GM18909 (cell line): ENCODE results near the gene PDP2.
"Not testable (repeated sequence)": the region's sequence is repeated elsewhere in the genome, so short reads cannot be mapped to it uniquely, and the experiment has no call there.

Experiments used
- ATAC-seq: cut with Tn5 transposase; IDR thresholded peaks from one replicate; pipeline ENCODE4 v1.9.1; 2021; ENCODE audit warnings: mild to moderate bottlenecking; ENCODE audit not compliant: unreplicated experiment, poor library complexity

Gene PDP2

GRCh38 chr16:66881964-66882508, 1.7 kb downstream of the PDP2 start:
- ATAC-seq, result no peak

DNA sequence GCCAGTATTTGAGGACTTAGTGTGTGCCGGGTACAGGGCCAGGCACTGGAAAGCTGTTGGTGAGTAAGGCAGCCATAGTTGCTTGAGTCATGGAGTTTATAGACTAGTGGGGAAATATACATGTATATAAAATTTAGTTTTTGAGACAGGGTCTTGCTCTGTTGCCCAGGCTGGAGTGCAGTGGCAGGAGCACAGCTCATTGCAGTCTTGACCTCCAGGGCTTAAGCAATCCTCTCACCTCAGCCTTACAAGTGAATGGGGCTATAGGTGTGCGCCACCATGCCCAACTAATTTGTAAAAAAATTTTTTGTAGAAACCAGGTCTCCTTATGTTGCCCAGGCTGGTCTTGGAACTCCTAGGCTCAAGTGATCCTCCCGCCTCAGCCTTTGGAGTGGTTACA, 2.4 kb downstream of the PDP2 start:
- ATAC-seq, result no peak

- ATAC-seq, result no peak
These were observed 5.2 kb downstream of the PDP2 start for GRCh38 chr16:66885491-66885890.

DNA sequence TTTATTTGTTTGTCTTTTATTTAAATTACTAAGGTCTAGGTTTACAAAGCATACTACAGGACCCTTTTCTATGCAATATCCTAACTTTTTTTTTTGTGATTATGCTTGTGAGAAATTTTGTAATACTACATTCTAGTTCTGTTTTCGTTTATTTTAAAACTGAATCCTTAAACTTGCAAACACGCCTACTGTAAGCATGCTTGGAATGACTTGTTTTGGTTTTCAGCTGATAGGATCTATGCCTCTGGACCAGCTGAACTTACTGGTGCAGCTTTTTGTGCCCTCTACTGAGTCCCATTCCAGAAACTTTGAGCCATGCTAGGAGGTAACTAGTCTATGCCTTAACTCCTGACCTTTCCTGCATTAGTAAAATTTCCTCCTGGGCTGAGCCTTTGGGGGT, 6.0 kb downstream of the PDP2 start:
- ATAC-seq, result no peak

DNA sequence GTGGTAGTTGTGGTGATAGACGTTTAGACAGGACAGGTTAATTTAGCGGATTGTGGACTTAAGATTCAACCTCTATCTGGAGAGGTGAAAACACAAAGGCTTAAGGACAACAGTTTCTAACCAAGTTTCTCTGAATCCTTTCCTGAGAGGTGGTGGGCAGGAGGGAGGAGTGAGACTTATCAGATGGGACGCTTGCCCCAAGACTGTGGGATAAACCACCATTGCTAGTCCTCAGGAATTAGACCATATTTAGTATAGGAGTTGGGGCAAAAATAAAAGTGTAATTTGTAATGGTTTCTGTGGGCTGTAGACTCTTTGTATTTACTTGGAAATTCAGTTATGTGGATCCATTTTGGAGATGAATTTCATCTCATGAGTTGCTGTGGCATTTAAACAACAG, 6.6 kb downstream of the PDP2 start:
- no peak for ATAC-seq

DNA sequence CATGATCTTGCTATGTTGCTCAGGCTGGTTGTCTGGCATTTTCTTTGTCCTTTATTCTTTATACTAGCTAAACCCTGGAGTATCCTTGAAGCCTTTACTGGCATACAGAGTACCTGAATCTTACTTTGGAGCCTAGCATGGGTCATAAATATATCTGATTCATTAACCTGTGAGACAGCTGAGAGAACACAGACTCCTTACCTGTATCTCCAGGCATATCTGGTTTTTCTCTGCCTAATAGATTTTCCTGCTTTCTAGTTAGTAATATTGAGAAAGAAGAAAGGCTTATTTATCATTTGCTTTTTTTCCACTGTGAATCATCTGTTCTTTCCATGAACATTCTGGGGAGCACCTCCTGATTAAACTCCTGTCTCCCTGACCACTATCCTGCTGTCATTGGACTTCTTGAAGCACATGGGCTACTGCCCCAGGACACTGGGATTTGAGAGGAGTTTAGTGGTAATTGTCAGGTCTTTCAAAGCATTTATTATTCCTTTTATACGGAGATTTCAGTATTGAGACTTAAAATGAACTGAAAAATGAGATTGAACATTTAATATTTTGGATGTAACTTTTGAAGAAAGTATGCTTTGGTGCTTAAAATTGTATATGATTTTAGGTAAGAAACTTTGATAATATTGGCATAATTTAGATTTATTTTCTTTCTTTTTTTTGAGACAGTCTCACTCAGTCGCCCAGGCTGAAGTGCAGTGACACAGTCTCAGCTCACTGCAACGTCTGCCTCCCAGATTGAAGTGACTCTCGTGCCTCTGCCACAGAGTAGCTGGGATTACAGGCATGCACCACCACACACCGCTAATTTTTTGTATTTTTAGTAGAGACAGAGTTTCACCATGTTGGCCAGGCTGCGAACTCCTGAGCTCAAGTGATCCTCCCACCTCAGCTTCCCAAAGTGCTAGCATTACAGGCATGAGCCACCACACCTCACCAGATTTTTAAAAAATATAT, 8.6 kb downstream of the PDP2 start:
- ATAC-seq, result no peak

DNA sequence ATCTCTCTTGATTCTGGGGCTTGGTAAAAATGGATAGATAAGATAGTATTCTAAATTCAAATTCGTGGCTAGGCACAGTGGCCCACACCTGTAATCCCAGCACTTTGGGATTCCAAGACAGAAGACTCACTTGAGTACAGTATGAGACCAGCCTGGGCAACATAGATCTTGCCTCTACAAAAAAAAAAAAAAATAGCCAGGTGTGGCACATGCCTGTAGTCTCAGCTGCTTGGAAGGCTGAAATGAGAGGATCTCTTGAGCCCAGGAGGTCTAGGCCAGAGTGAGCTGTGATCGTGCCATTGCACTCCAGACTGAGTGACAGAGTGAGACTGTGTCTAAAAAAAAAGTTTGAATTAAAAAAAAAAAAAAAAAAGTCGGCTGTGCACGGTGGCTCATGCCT, 9.3 kb downstream of the PDP2 start:
- ATAC-seq, result no peak

- no peak for ATAC-seq
These were observed 10.5 kb downstream of the PDP2 start for GRCh38 chr16:66890799-66891198.

DNA sequence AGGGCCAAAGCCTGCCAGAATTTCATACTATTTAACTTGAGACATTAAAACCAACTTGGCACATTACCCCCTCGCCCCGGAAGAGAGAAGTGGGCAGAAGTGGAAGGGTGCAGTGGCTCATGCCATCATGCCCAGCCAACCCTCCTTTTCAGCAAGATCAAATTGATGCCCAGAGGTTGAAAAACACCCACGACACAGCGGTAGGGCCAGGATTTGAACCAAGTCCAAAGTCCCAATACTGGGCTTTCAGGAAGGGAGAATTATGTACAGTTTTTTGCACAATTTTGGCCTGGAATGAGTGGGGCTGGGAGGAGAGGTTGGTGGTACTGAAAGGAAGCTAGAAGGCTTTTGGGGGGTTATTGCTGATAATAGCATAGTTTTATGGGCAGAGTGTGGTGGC, 11.0 kb downstream of the PDP2 start:
- no peak for ATAC-seq

DNA sequence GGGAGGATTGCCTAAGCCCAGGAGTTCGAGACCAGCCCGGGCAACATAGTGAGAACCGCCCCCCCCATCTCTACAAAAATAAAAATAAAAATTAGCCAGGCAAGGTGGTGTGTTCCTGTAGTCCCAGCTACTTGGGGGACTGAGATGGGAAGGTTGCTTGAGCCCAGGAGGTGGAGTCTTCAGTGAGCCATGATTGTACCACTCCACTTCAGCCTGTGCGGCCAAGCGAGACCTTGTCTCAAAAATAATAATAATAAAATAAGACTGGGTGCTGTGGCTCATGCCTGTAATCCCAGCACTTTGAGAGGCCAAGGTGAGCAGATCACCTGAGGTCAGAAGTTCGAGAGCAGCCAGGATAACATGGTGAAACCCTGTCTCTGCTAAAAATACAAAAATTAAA, 11.5 kb downstream of the PDP2 start:
- no peak for ATAC-seq

DNA sequence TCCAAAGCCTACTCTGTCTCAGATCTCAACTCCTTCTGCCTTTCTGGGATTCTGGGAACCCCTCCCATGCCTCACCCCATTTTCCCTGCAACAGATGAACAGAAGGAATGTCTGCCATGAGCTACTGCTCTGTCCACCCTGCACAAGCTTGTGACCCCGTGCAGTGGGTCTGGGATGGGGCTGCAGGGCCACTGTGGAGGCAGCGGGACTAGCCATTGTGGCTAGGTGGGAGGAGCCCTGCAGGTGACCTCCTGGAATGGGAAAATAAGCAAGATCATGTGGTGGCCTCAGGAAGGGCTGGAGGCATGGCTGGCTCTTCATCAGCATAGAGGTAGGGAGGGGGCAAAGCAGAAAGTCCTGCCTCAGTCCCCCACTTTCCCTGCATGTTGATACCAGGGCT, 13.7 kb downstream of the PDP2 start:
- no peak for ATAC-seq

DNA sequence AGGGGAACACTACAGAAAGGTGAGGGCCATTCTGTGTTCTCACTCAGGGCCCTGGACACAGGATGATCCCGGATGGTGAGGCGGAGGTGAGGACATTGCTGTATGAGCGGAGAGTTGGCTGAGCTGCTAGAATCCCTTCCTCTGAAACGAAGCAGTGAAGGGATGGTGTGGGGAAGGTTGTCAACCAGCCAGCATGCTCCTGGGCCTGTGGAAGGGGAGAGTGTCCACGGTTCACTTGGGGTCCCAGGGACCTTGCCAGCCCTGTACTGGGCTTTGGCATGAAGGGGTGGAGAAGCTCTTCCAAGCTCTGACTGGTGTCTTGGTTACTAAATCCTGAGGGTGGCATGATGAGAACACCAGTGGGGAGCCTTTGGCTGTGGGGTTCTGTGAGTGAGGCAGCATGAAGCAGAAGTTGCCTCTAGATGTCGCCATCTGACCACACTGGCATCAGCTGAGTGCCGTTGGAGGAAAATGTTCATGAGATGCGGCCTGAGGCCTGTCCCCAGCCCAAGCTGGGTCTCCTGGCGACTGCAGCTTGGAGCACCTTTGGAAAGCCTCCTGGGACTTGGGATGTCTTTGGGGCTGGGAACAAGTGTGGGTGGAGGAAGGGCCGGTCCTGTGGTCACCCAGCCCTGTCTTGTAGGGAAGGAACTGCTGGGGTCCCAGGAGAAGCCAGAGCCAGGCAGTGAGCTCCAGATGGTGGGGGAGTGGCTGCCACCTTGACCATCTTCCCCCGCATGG, 14.8 kb downstream of the PDP2 start:
- ATAC-seq, result peak; percentile 61

GRCh38 chr16:66895689-66895979, 15.3 kb downstream of the PDP2 start:
- no peak for ATAC-seq

DNA sequence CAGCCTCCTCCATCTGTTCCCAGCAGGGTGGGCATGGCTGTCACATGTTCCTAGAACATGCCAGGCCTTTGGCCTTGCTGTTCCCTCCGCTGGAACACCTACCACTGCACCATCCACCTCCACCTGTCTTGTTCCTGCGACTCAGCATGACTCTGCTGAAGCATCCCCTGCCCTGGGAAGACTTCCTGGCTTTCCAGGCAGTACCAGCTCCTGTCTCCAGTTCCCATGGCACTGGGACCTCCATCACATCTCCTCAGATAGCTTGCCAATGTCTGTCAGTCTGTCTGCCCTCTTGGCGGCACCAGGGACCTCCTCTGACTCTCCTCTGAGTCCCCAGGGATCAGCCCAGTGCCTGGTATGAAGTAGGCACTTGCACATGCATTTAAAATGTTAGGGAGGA, 15.7 kb downstream of the PDP2 start:
- ATAC-seq, result no peak

DNA sequence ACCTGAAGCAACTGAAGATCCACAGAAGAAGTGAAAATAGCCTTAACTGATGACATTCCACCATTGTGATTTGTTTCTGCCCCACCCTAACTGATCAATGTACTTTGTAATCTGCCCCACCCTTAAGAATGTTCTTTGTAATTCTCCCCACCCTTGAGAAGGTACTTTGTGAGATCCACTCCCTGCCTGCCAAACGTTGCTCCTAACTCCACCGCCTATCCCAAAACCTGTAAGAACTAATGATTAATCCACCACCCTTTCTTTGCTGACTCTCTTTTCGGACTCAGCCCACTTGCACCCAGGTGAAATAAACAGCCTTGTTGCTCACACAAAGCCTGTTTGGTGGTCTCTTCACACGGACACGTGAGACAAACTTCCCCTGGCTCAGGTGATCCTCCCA, 16.4 kb downstream of the PDP2 start:
- ATAC-seq, result not testable (repeated sequence)

- no peak for ATAC-seq
These were observed 17.9 kb downstream of the PDP2 start for GRCh38 chr16:66898207-66898606.

DNA sequence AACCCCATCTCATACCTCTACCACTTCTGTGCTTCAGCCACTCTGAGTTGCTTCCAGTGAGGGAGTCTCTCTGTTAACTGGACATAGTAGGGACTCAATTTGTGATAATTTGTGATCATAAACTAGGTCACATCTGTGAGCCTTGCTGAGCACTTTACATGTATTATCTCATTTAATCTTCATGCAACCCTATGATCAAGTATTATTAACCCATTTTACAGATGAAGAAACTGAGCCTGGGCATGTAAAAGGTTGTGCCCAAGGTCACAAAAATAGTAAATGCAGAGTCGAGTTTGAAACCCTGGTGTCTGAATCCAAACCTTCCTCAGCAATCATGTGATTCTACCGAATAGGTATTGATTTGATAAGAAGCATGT, 18.6 kb downstream of the PDP2 start:
- no peak for ATAC-seq

- no peak for ATAC-seq
These were observed 19.1 kb downstream of the PDP2 start for GRCh38 chr16:66899310-66899944.

GRCh38 chr16:66899945-66900710, 19.8 kb downstream of the PDP2 start:
- ATAC-seq, result no peak

GRCh38 chr16:66900721-66901441, 20.6 kb downstream of the PDP2 start:
- no peak for ATAC-seq
